H1 (cell line): ENCODE measurements around the gene COL4A3. TPM values are rescaled to one million over a fixed set of nuclear protein-coding genes. Genes with fewer than 3 reads are reported as not detected.

ENCODE experiments used
- CTCF ChIA-PET: fragments of 300-600 bp; sonication (Branson Sonifier 250); formaldehyde crosslinking; loops from one replicate; lab custom pipeline; 2021; ENCODE audit not compliant: partially characterized antibody; lab: Charles Lee
- POLR2A ChIA-PET: fragments of 300-600 bp; sonication (Branson Sonifier 250); formaldehyde crosslinking; loops from one replicate; lab custom pipeline; 2021; ENCODE audit warnings: inconsistent platforms; ENCODE audit not compliant: partially characterized antibody; lab: Charles Lee
- DNase-seq, 2 experiments: peaks; one replicate each; pipeline versions ENCODE4 v3.0.0 to v3.0.0-alpha.2; 2010 to 2022; ENCODE audit warnings: low spot score in 2 of 2, low read depth in 1 of 2, mixed read lengths in 1 of 2
- FAIRE-seq: peaks from 2 replicates; lab custom pipeline; 2011; peaks lifted over from hg19 to GRCh38; lab: Jason Lieb, UNC
- H2AFZ ChIP-seq: 2 replicates; pipeline ENCODE4 v1.8.1; 2012; ENCODE audit warnings: low read length, inconsistent platforms
- H2AK5ac ChIP-seq: 2 replicates; pipeline ENCODE4 v1.6.1; 2013; ENCODE audit warnings: low read depth, low read length
- H2BK120ac ChIP-seq: replicated peaks from 2 replicates; pipeline ENCODE3; 2013; ENCODE audit warnings: low read depth, low read length, inconsistent platforms
- H2BK12ac ChIP-seq: 2 replicates; pipeline ENCODE4 v1.6.1; 2013; ENCODE audit warnings: low read depth, low read length
- H2BK15ac ChIP-seq: 2 replicates; pipeline ENCODE4 v1.6.1; 2013; ENCODE audit warnings: low read length
- H2BK20ac ChIP-seq: 2 replicates; pipeline ENCODE4 v1.6.1; 2013; ENCODE audit warnings: low read length
- H2BK5ac ChIP-seq: 2 replicates; pipeline ENCODE4 v1.6.1; 2013; ENCODE audit warnings: low read depth, low read length
- H3K14ac ChIP-seq: 2 replicates; pipeline ENCODE4 v1.6.1; 2013; ENCODE audit warnings: inconsistent platforms; ENCODE audit not compliant: insufficient read length
- H3K18ac ChIP-seq: 2 replicates; pipeline ENCODE4 v1.6.1; 2013; ENCODE audit warnings: low read length; ENCODE audit errors: extremely low read depth
- H3K23ac ChIP-seq: 2 replicates; pipeline ENCODE4 v1.6.1; 2013; ENCODE audit warnings: inconsistent platforms; ENCODE audit not compliant: insufficient read length
- H3K23me2 ChIP-seq: 2 replicates; pipeline ENCODE4 v1.6.1; 2013; ENCODE audit warnings: low read depth, low read length
- H3K27ac ChIP-seq: 2 replicates; pipeline ENCODE4 v1.6.1; 2011; ENCODE audit warnings: low read depth, low read length, inconsistent platforms
- H3K27me3 ChIP-seq, 4 experiments: replicated peaks in 1 of 4; 1 replicate in 1 of 4; 2 replicates in 3 of 4; pipeline versions ENCODE4 v1.6.1 to v1.8.1; 2011 to 2013; ENCODE audit warnings: low read length in 3 of 4, mild to moderate bottlenecking in 3 of 4, inconsistent platforms in 2 of 4, mixed read lengths in 2 of 4, moderate library complexity in 1 of 4; ENCODE audit not compliant: control insufficient read depth in 3 of 4, insufficient read depth in 3 of 4; ENCODE audit errors: extremely low read depth in 1 of 4
- H3K36me3 ChIP-seq, 4 experiments: 2 replicates each; pipeline versions ENCODE4 v1.6.1 to v1.8.1; 2011 to 2013; ENCODE audit warnings: mild to moderate bottlenecking in 4 of 4, low read length in 3 of 4, moderate library complexity in 2 of 4, control low read depth in 1 of 4, inconsistent platforms in 1 of 4; ENCODE audit not compliant: insufficient read depth in 4 of 4, control insufficient read depth in 2 of 4
- H3K4ac ChIP-seq: replicated peaks from 2 replicates; pipeline ENCODE3; 2013; ENCODE audit warnings: low read length, low read depth, mixed read lengths, inconsistent platforms; ENCODE audit not compliant: insufficient read length
- H3K4me1 ChIP-seq, 4 experiments: replicated peaks in 1 of 4; 1 replicate in 1 of 4; 2 replicates in 3 of 4; pipeline versions ENCODE4 v1.6.1 to v1.8.1; 2011 to 2013; ENCODE audit warnings: low read length in 3 of 4, inconsistent platforms in 2 of 4, mixed read lengths in 1 of 4; ENCODE audit not compliant: insufficient read depth in 4 of 4, control insufficient read depth in 3 of 4
- H3K4me2 ChIP-seq, 2 experiments: 2 replicates each; pipeline versions ENCODE4 v1.6.1 to v1.8.1; 2011 to 2013; ENCODE audit warnings: low read depth in 2 of 2, low read length in 2 of 2, control low read depth in 1 of 2, inconsistent platforms in 1 of 2, mild to moderate bottlenecking in 1 of 2; ENCODE audit not compliant: insufficient read depth in 1 of 2
- H3K4me3 ChIP-seq, 4 experiments: fragments of 200-600, 300-600 bp in 1 of 4; sonication (generic), shearing (Covaris generic), sonication (Bioruptor Twin) in 1 of 4; 2 replicates each; pipeline versions ENCODE4 v1.5.1 to v1.8.1; 2011 to 2016; ENCODE audit warnings: low read length in 4 of 4, low read depth in 3 of 4, control low read depth in 2 of 4, inconsistent platforms in 2 of 4, mild to moderate bottlenecking in 2 of 4, mixed read lengths in 1 of 4, moderate library complexity in 1 of 4; ENCODE audit not compliant: insufficient read depth in 2 of 4; ENCODE audit errors: extremely low read depth in 1 of 4
- H3K56ac ChIP-seq: replicated peaks from 2 replicates; pipeline ENCODE3; 2013; ENCODE audit warnings: low read depth, mild to moderate bottlenecking, mixed read lengths, low read length, inconsistent platforms; ENCODE audit not compliant: insufficient read length
- H3K79me1 ChIP-seq: 2 replicates; pipeline ENCODE4 v1.6.1; 2013; ENCODE audit warnings: low read depth, low read length, control low read depth
- H3K79me2 ChIP-seq, 2 experiments: 2 replicates each; pipeline versions ENCODE4 v1.6.1 to v1.8.1; 2012 to 2013; ENCODE audit warnings: low read length in 2 of 2, mild to moderate bottlenecking in 2 of 2, inconsistent platforms in 1 of 2; ENCODE audit not compliant: insufficient read depth in 2 of 2, control insufficient read depth in 1 of 2
- H3K9ac ChIP-seq, 4 experiments: replicated peaks in 1 of 4; 1 replicate in 1 of 4; 2 replicates in 3 of 4; pipeline versions ENCODE4 v1.6.1 to v1.8.1; 2011 to 2013; ENCODE audit warnings: low read depth in 3 of 4, low read length in 3 of 4, control low read depth in 2 of 4, mild to moderate bottlenecking in 2 of 4, moderate library complexity in 2 of 4, inconsistent platforms in 1 of 4; ENCODE audit errors: extremely low read depth in 1 of 4
- H3K9me3 ChIP-seq, 2 experiments: 2 replicates each; pipeline versions ENCODE4 v1.6.1 to v1.8.1; 2012 to 2013; ENCODE audit warnings: mild to moderate bottlenecking in 2 of 2, moderate library complexity in 2 of 2, control low read depth in 1 of 2, inconsistent platforms in 1 of 2, low read depth in 1 of 2, low read length in 1 of 2, mixed read lengths in 1 of 2; ENCODE audit not compliant: insufficient read depth in 2 of 2
- H4K20me1 ChIP-seq, 2 experiments: replicated peaks in 1 of 2; 2 replicates each; pipeline versions ENCODE3 to v1.8.1; 2011 to 2013; ENCODE audit warnings: inconsistent platforms in 2 of 2, low read length in 2 of 2, mild to moderate bottlenecking in 1 of 2; ENCODE audit not compliant: insufficient read depth in 2 of 2, control insufficient read depth in 1 of 2
- H4K5ac ChIP-seq: 2 replicates; pipeline ENCODE4 v1.6.1; 2013; ENCODE audit warnings: low read length, low read depth, mixed read lengths, inconsistent platforms; ENCODE audit not compliant: insufficient read length
- H4K8ac ChIP-seq: 2 replicates; pipeline ENCODE4 v1.8.0; 2013; ENCODE audit warnings: mild to moderate bottlenecking, moderate library complexity, low read length, inconsistent platforms; ENCODE audit not compliant: insufficient read depth; ENCODE audit errors: extremely low read depth
- H4K91ac ChIP-seq: replicated peaks from 2 replicates; pipeline ENCODE3; 2013; ENCODE audit warnings: low read length, mixed read lengths, inconsistent platforms; ENCODE audit not compliant: insufficient read length
- RBBP5 ChIP-seq: IDR thresholded peaks from 2 replicates; pipeline ENCODE4 v1.7.1; 2012; ENCODE audit warnings: low read depth, mild to moderate bottlenecking, inconsistent platforms, low read length, moderate library complexity, borderline replicate concordance
- SIX5 ChIP-seq: IDR thresholded peaks from 2 replicates; pipeline ENCODE4 v1.6.1; 2011; ENCODE audit warnings: mild to moderate bottlenecking, low read depth, low read length
- WGBS, 2 experiments: shearing (Covaris generic) in 1 of 2; methylation state at CpG; one replicate each; pipeline versions ENCODE4 v1.1.6 to v1.1.7; 2013 to 2015; ENCODE audit warnings: low lambda C conversion rate in 2 of 2, mixed read lengths in 2 of 2, inconsistent platforms in 1 of 2, low coverage in 1 of 2, missing lambda C conversion rate in 1 of 2; ENCODE audit not compliant: insufficient replicate concordance in 2 of 2, insufficient coverage in 1 of 2, insufficient read length in 1 of 2; ENCODE audit errors: extremely low coverage in 1 of 2, missing lambda C conversion rate in 1 of 2; 5-methylcytosine and 5-hydroxymethylcytosine counted together
- polyA plus RNA-seq, 7 experiments: library from polyadenylated mRNA; depleted of rRNA in 3 of 7; stranded (reverse) in 5 of 7; unstranded in 2 of 7; fragments of >200 nt in 5 of 7; fragments of 200-250 nt in 2 of 7; gene quantifications; 1 replicate in 5 of 7; 2 replicates in 1 of 7; 4 replicates in 1 of 7; pipeline versions ENCODE4 v1.2.1 to v1.2.3, GENCODE V29; 2011 to 2013; ENCODE audit warnings: missing spikeins in 2 of 7, mixed read lengths in 2 of 7
- total RNA-seq: library from RNA; stranded (reverse); fragmentation: NEBNext Ultra II Directional; extraction: Animal tissue kit (Norgen Biotek cat#: 25700); gene quantifications from 2 replicates; pipeline ENCODE4 v1.2.1, GENCODE V29; 2021

Gene COL4A3
- total and polyA plus RNA-seq, 2 of the 8 experiments (the other 6 are each of a cell fraction or from before 2014, with no cell fraction given), result 0.12 to 0.17 TPM

- DNase-seq (no peak), FAIRE-seq (peak; percentile 82)
- Histone ChIP-seq H3K23me2 (no peaks in the 10 kb centered on the region), H2BK15ac (no peak overlapping the region), H3K4ac (no peak overlapping the region), H2BK20ac (no peak overlapping the region), H3K27ac (no peak overlapping the region), H3K4me1 (no peaks in the 10 kb centered on the region), H3K79me1 (no peaks in the 10 kb centered on the region), H3K56ac (no peak overlapping the region), H4K5ac (no peak overlapping the region), H4K8ac (no peak overlapping the region), H3K18ac (no peak overlapping the region), H2AK5ac (no peak overlapping the region), H3K36me3 (no peaks in the 10 kb centered on the region), H3K4me3 (no peak overlapping the region), H4K20me1 (no peaks in the 10 kb centered on the region), H3K23ac (no peak overlapping the region), H3K79me2 (no peaks in the 10 kb centered on the region), H2BK5ac (no peak overlapping the region), H2BK12ac (no peak overlapping the region), H3K9ac (no peak overlapping the region), H3K9me3 (no peaks in the 10 kb centered on the region), H2AFZ (peak overlapping the region; percentile 78; the same call in 1 of the 2 replicates), H2BK120ac (no peak overlapping the region), H3K14ac (no peak overlapping the region), H3K27me3 (no peaks in the 10 kb centered on the region), H3K4me2 (no peak overlapping the region), H4K91ac (no peak overlapping the region)
- WGBS, 2 experiments, result 0% methylated on average over 1 of the region's 1 CpG; no CpG with 5 or more reads in 1 of the 2 experiments
- CTCF ChIA-PET, result interaction anchor here (0.7 to 1.3 kb wide), 3 partner anchors 11 to 188 kb away, joined by 3 to 4 read pairs (median 3); no protein-coding TSS in a partner anchor
- POLR2A ChIA-PET, result no interaction called here
- TF ChIP-seq SIX5, result peak; percentile 52
- TF ChIP-seq RBBP5, result no peak
Measured at GRCh38 chr2:227221120-227221519, 56.7 kb downstream of the COL4A3 start.
